Mesenchymal stem cell (in vitro differentiated cells and primary cell): Measurements from ENCODE around the gene SLC12A7.
"Not testable (repeated sequence)": the region's sequence is repeated elsewhere in the genome, so short reads cannot be mapped to it uniquely, and the experiment has no call there.

ENCODE experiments used
- DNase-seq: peaks from one replicate; pipeline ENCODE4 v3.0.0-alpha.2; 2013
- H2AFZ ChIP-seq: one replicate; pipeline ENCODE4 v1.6.1; 2013; ENCODE audit warnings: low read depth, mild to moderate bottlenecking, control low read depth, inconsistent platforms, low read length, moderate library complexity
- H2AK5ac ChIP-seq: 2 replicates; pipeline ENCODE4 v1.6.1; 2013; ENCODE audit warnings: low read length, moderate library complexity, mild to moderate bottlenecking, inconsistent platforms; ENCODE audit not compliant: severe bottlenecking
- H2BK120ac ChIP-seq: one replicate; pipeline ENCODE4 v1.6.1; 2013; ENCODE audit warnings: low read depth, mild to moderate bottlenecking, inconsistent platforms, low read length, moderate library complexity
- H2BK12ac ChIP-seq, 2 experiments: one replicate each; pipeline ENCODE4 v1.6.1; 2013; ENCODE audit warnings: inconsistent platforms in 2 of 2, low read length in 2 of 2, mild to moderate bottlenecking in 2 of 2, moderate library complexity in 2 of 2, control low read depth in 1 of 2
- H2BK15ac ChIP-seq: one replicate; pipeline ENCODE4 v1.6.1; 2013; ENCODE audit warnings: mild to moderate bottlenecking, low read depth, inconsistent platforms; ENCODE audit not compliant: poor library complexity, severe bottlenecking
- H2BK5ac ChIP-seq: 2 replicates; pipeline ENCODE4 v1.6.1; 2013; ENCODE audit warnings: low read depth, mild to moderate bottlenecking, low read length, control low read depth, inconsistent platforms; ENCODE audit not compliant: poor library complexity, severe bottlenecking
- H3K14ac ChIP-seq, 2 experiments: one replicate each; pipeline ENCODE4 v1.6.1; 2013; ENCODE audit warnings: inconsistent platforms in 2 of 2, low read length in 2 of 2, control low read depth in 1 of 2, mild to moderate bottlenecking in 1 of 2, moderate library complexity in 1 of 2
- H3K18ac ChIP-seq, 2 experiments: one replicate each; pipeline ENCODE4 v1.6.1; 2013; ENCODE audit warnings: inconsistent platforms in 2 of 2, low read length in 2 of 2, control low read depth in 1 of 2, low read depth in 1 of 2, mild to moderate bottlenecking in 1 of 2
- H3K23ac ChIP-seq, 2 experiments: one replicate each; pipeline ENCODE4 v1.6.1; 2013; ENCODE audit warnings: inconsistent platforms in 2 of 2, low read length in 2 of 2, mild to moderate bottlenecking in 2 of 2, moderate library complexity in 2 of 2, control low read depth in 1 of 2
- H3K27ac ChIP-seq: 2 replicates; pipeline ENCODE4 v1.5.1; 2013; ENCODE audit warnings: mild to moderate bottlenecking, moderate library complexity, low read length, control low read depth, inconsistent platforms; ENCODE audit not compliant: poor library complexity, severe bottlenecking
- H3K27me3 ChIP-seq, 2 experiments: 2 replicates each; pipeline versions ENCODE4 v1.6.1 to v1.7.0; 2013; ENCODE audit warnings: low read length in 2 of 2, mild to moderate bottlenecking in 2 of 2, moderate library complexity in 2 of 2, control low read depth in 1 of 2, inconsistent platforms in 1 of 2; ENCODE audit not compliant: control insufficient read depth in 1 of 2, insufficient read depth in 1 of 2
- H3K36me3 ChIP-seq, 2 experiments: 2 replicates each; pipeline versions ENCODE4 v1.6.1 to v1.7.0; 2013; ENCODE audit warnings: low read length in 2 of 2, control low read depth in 1 of 2, inconsistent platforms in 1 of 2, low read depth in 1 of 2, mild to moderate bottlenecking in 1 of 2; ENCODE audit not compliant: insufficient read depth in 2 of 2, control insufficient read depth in 1 of 2
- H3K4ac ChIP-seq, 2 experiments: one replicate each; pipeline ENCODE4 v1.6.1; 2013; ENCODE audit warnings: inconsistent platforms in 2 of 2, low read length in 2 of 2, mild to moderate bottlenecking in 2 of 2, moderate library complexity in 2 of 2, control low read depth in 1 of 2, low read depth in 1 of 2
- H3K4me1 ChIP-seq: 2 replicates; pipeline ENCODE4 v1.6.1; 2013; ENCODE audit warnings: low read depth, low read length, control low read depth; ENCODE audit not compliant: control insufficient read depth, insufficient read depth
- H3K4me2 ChIP-seq: 2 replicates; pipeline ENCODE4 v1.6.1; 2013; ENCODE audit warnings: low read length, mild to moderate bottlenecking, inconsistent platforms; ENCODE audit not compliant: poor library complexity, severe bottlenecking
- H3K4me3 ChIP-seq, 2 experiments: 2 replicates each; pipeline versions ENCODE4 v1.5.1 to v1.7.0; 2013; ENCODE audit warnings: low read length in 2 of 2, mild to moderate bottlenecking in 2 of 2, control low read depth in 1 of 2, low read depth in 1 of 2; ENCODE audit not compliant: insufficient read depth in 1 of 2
- H3K79me1 ChIP-seq: replicated peaks from 2 replicates; pipeline ENCODE4 v1.6.1; 2013; ENCODE audit warnings: mild to moderate bottlenecking, control low read depth, low read length, inconsistent platforms; ENCODE audit not compliant: poor library complexity, severe bottlenecking
- H3K9ac ChIP-seq: 2 replicates; pipeline ENCODE4 v1.7.0; 2013; ENCODE audit warnings: mild to moderate bottlenecking, low read length, moderate library complexity
- H3K9me3 ChIP-seq: 2 replicates; pipeline ENCODE4 v1.7.0; 2013; ENCODE audit warnings: mild to moderate bottlenecking, low read length; ENCODE audit not compliant: control insufficient read depth
- H4K8ac ChIP-seq: one replicate; pipeline ENCODE4 v1.6.1; 2013; ENCODE audit warnings: inconsistent platforms, mild to moderate bottlenecking, low read length, moderate library complexity
- H4K91ac ChIP-seq: one replicate; pipeline ENCODE4 v1.6.1; 2013; ENCODE audit warnings: mild to moderate bottlenecking, low read length, inconsistent platforms
- WGBS: methylation state at CpG from one replicate; pipeline ENCODE4 v1.1.7; 2013; ENCODE audit warnings: mixed read lengths; 5-methylcytosine and 5-hydroxymethylcytosine counted together

SLC12A7 gene

GRCh38 chr5:1127959-1128785 lies 16.3 kb upstream of the SLC12A7 start:
- Histone ChIP-seq H3K4me1 (peaks cover 2% of the 10 kb centered on the region), H2AFZ (peak overlapping the region; percentile 10), H2AK5ac (no peak overlapping the region), H3K4me2 (no peak overlapping the region), H3K27me3 (peaks cover 57 to 72% of the 10 kb centered on the region in 2 experiments), H4K91ac (peak overlapping the region; percentile 91), H2BK120ac (peak overlapping the region; percentile 7), H3K79me1 (no peaks in the 10 kb centered on the region), H3K27ac (no peak overlapping the region), H2BK5ac (no peak overlapping the region), H2BK15ac (no peak overlapping the region), H3K36me3 (no peaks in the 10 kb centered on the region), H3K18ac (peak overlapping the region; percentile 63 to 93), H3K14ac (peak overlapping the region in 1 of 2 experiments; percentile 71), H3K9ac (no peak overlapping the region), H3K9me3 (no peaks in the 10 kb centered on the region), H2BK12ac (peak overlapping the region; percentile 75 to 94), H3K23ac (no peak overlapping the region), H4K8ac (peak overlapping the region; percentile 59), H3K4ac (peak overlapping the region; percentile 45 to 84), H3K4me3 (no peak overlapping the region)
- 71% methylated on average over 20 of the region's 20 CpGs for WGBS
- peak; percentile 97 for DNase-seq

GRCh38 chr5:1125695-1126094 lies 13.8 kb upstream of the SLC12A7 start:
- H2BK120ac ChIP-seq, H3K4ac ChIP-seq, H3K9me3 ChIP-seq, H2BK5ac ChIP-seq, H3K4me3 ChIP-seq, H3K79me1 ChIP-seq, H2AK5ac ChIP-seq, H4K8ac ChIP-seq, H3K18ac ChIP-seq, H3K27ac ChIP-seq, H3K9ac ChIP-seq, H3K4me1 ChIP-seq, H3K4me2 ChIP-seq, DNase-seq, H3K14ac ChIP-seq, H3K23ac ChIP-seq, H2BK12ac ChIP-seq, H4K91ac ChIP-seq, H3K36me3 ChIP-seq, H2BK15ac ChIP-seq, H2AFZ ChIP-seq: not testable (repeated sequence)
- peaks cover 51 to 72% of the 10 kb centered on the region in 2 experiments for H3K27me3 ChIP-seq
- 79% methylated on average over 2 of the region's 2 CpGs for WGBS

GRCh38 chr5:1125030-1125357 lies 13.1 kb upstream of the SLC12A7 start:
- Histone ChIP-seq H3K4me3 (peak overlapping the region in 1 of 2 experiments; percentile 55), H3K4ac (no peak overlapping the region), H3K4me2 (no peak overlapping the region), H3K9ac (peak overlapping the region; percentile 28), H2BK120ac (no peak overlapping the region), H3K27me3 (peaks cover 54 to 77% of the 10 kb centered on the region in 2 experiments), H3K23ac (no peak overlapping the region), H2AK5ac (no peak overlapping the region), H4K8ac (no peak overlapping the region), H3K79me1 (no peaks in the 10 kb centered on the region), H2BK5ac (no peak overlapping the region), H3K4me1 (no peaks in the 10 kb centered on the region), H3K18ac (no peak overlapping the region), H3K36me3 (no peaks in the 10 kb centered on the region), H3K14ac (no peak overlapping the region), H2BK12ac (no peak overlapping the region), H4K91ac (no peak overlapping the region), H2AFZ (no peak overlapping the region), H3K9me3 (no peaks in the 10 kb centered on the region), H2BK15ac (no peak overlapping the region), H3K27ac (no peak overlapping the region)
- WGBS, result no CpG with 5 or more reads among the region's 6 CpGs
- peak; percentile 97 for DNase-seq

- H3K4me2 ChIP-seq, result no peak overlapping the region
- no peak overlapping the region for H3K4ac ChIP-seq
- no peak overlapping the region for H2BK5ac ChIP-seq
- peak overlapping the region; percentile 4 to 61 for H3K18ac ChIP-seq
- H2BK120ac ChIP-seq, result no peak overlapping the region
- no peaks in the 10 kb centered on the region for H3K36me3 ChIP-seq
- peaks cover 53 to 77% of the 10 kb centered on the region in 2 experiments for H3K27me3 ChIP-seq
- no peak overlapping the region for H2BK15ac ChIP-seq
- no peak overlapping the region for H3K23ac ChIP-seq
- H2BK12ac ChIP-seq, result peak overlapping the region in 1 of 2 experiments; percentile 85
- no peak overlapping the region for H3K14ac ChIP-seq
- no peaks in the 10 kb centered on the region for H3K9me3 ChIP-seq
- H2AFZ ChIP-seq, result no peak overlapping the region
- no peak overlapping the region for H4K8ac ChIP-seq
- H4K91ac ChIP-seq, result peak overlapping the region; percentile 15
- no peak overlapping the region for H3K27ac ChIP-seq
- 87% methylated on average over 26 of the region's 27 CpGs for WGBS
- DNase-seq, result no peak
- no peaks in the 10 kb centered on the region for H3K4me1 ChIP-seq
- no peaks in the 10 kb centered on the region for H3K79me1 ChIP-seq
- no peak overlapping the region for H2AK5ac ChIP-seq
- H3K4me3 ChIP-seq, result peak overlapping the region in 1 of 2 experiments; percentile 55
- peak overlapping the region; percentile 28 for H3K9ac ChIP-seq
These were observed 12.6 kb upstream of the SLC12A7 start for GRCh38 chr5:1124205-1125029.
